NCI-H345 treated with DMSO at 0.1 percent for 48 hours (cell line): ENCODE measurements around the gene PTH.

Source experiments
- DNase-seq: peaks from one replicate; lab custom pipeline; 2025; ENCODE audit not compliant: unreplicated experiment; lab: John Stamatoyannopoulos, UW

The PTH gene

DNA sequence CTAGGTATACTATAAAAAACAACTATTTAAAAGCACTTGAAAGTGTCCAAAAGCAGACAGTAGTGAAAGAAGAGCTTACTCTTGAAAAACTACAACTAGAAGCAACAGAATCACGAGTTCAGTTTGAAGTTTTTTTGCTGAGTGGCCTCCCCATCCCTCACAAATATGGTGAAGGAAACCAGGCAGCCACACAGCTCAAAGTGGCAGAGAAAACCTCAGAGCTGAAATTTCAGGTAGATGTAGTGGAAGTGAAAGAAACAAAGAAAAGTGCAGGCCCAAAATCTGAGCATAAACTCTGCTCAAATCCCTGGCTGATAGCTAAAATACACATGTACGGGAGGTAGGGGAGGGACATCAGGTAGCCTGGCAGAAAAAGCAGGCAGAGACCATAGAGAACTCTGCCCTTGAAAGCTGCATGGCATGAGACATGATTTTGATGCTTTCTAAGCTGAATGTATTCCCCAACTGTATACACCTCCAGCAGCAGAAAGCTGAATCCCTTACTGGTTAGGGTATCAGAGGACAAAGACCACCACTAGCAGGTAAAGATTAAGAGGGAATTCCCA is 44.9 kb downstream of the PTH start:
- no peak for DNase-seq

DNA sequence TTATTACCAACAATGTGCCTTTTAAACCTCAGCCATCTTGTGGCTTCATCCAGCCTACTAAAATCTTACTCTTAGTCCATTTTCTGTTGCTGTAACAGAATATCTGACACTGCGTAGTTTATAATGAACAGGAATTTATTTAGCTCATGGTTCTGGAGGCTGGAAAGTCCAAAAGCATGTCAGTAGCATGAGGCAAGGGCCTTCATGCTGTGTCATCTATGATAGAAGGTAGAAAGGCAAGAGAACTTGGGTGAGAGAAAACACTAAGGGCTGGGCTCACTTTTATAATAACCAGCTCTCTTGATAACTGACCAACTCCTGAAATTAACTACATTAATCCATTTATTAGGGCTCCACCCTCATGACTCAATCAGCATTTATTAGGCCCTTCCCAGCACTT is 46.3 kb downstream of the PTH start:
- DNase-seq, result no peak

DNA sequence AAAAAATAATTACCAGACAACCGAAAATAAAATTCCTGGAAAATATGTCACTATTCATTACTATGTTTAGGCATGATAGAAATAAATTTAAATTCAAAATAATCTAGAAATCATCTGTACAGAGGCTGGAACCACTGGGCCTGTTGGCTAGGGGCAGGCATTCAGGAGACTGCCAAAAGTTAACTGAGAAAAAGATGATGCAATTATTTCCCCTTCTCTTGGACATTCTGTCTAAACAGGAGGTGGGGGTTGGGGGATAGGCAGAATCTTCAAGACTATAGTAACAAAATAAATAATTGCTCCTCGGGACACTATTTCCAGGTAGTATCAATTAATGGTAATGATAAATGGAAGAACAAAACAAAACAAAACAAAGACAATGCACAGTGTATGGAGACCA is 46.9 kb downstream of the PTH start:
- no peak for DNase-seq

DNA sequence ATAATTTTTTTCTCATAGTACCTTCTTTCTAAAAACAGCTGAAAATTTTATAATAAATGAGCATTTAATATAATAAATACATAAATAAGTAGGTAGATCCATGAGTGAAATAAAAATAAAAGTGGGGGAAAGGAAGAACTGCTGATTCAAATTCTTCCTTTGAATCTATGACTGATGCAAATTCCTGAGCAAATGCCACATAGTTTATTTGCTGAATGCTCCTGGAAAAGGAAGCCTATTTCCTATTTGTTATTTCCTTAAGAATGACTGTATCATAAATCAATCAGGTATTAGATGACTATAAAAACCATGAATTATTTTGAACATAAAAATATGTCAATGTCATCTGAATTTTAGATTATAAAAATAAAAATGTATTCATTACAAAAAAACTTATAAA is 49.4 kb downstream of the PTH start:
- no peak for DNase-seq

DNA sequence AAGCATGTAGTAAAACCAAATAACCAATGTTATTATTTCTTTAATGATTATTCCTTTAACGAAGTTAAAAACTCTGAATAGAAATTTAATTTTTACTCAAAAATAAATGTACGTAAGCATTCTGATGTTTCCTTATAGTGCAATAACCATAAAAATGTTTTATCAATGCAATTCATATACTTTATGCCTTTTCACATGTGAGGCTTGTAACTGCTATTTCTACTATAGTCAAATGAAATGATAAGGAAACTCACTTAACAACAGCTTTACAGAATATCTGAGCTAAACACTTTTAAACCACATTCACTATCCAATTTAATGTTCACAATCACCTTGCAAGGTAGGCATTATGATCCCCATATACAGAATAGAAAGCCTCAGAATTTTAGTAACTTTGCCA is 50.2 kb downstream of the PTH start:
- no peak for DNase-seq
